H9 (cell line): ENCODE measurements around the gene PLCH1. TPM values are rescaled to one million over a fixed set of nuclear protein-coding genes. Genes with fewer than 3 reads are reported as not detected.

Source experiments
- DNase-seq: peaks from one replicate; pipeline ENCODE4 v3.0.0-alpha.2; 2017
- H2AFZ ChIP-seq: one replicate; pipeline ENCODE4 v1.6.1; 2013; ENCODE audit warnings: mild to moderate bottlenecking, low read length, control low read depth, moderate library complexity
- H2AK5ac ChIP-seq: 2 replicates; pipeline ENCODE4 v1.6.1; 2013; ENCODE audit warnings: low read length, control low read depth, mixed read lengths; ENCODE audit not compliant: insufficient read length
- H2BK120ac ChIP-seq: one replicate; pipeline ENCODE4 v1.6.1; 2013; ENCODE audit warnings: low read depth, mild to moderate bottlenecking, low read length, control low read depth, inconsistent platforms; ENCODE audit not compliant: poor library complexity, severe bottlenecking
- H2BK12ac ChIP-seq: 2 replicates; pipeline ENCODE4 v1.6.1; 2013; ENCODE audit warnings: low read length, control low read depth, mixed read lengths, low read depth; ENCODE audit not compliant: insufficient read length
- H2BK15ac ChIP-seq: 2 replicates; pipeline ENCODE4 v1.6.1; 2013; ENCODE audit warnings: low read depth, low read length, control low read depth
- H2BK20ac ChIP-seq: one replicate; pipeline ENCODE4 v1.6.1; 2013; ENCODE audit warnings: low read depth, mild to moderate bottlenecking, low read length, control low read depth, inconsistent platforms; ENCODE audit not compliant: poor library complexity, severe bottlenecking
- H2BK5ac ChIP-seq: 2 replicates; pipeline ENCODE4 v1.6.1; 2013; ENCODE audit warnings: low read length, control low read depth, mixed read lengths; ENCODE audit not compliant: insufficient read length
- H3K14ac ChIP-seq: 2 replicates; pipeline ENCODE4 v1.6.1; 2013; ENCODE audit warnings: low read length, control low read depth; ENCODE audit not compliant: insufficient read depth
- H3K18ac ChIP-seq: 2 replicates; pipeline ENCODE4 v1.6.1; 2013; ENCODE audit warnings: low read depth, mild to moderate bottlenecking, mixed read lengths, low read length, control low read depth; ENCODE audit not compliant: insufficient read length
- H3K23ac ChIP-seq: 2 replicates; pipeline ENCODE4 v1.6.1; 2013; ENCODE audit warnings: low read length, control low read depth, mixed read lengths, low read depth; ENCODE audit not compliant: insufficient read length
- H3K23me2 ChIP-seq: 2 replicates; pipeline ENCODE4 v1.6.1; 2013; ENCODE audit warnings: low read depth, mild to moderate bottlenecking, mixed read lengths, low read length, control low read depth; ENCODE audit not compliant: insufficient read length, poor library complexity, severe bottlenecking
- H3K27ac ChIP-seq: 2 replicates; pipeline ENCODE4 v1.5.1; 2013; ENCODE audit warnings: low read length, control low read depth, mixed read lengths, low read depth; ENCODE audit not compliant: insufficient read length
- H3K27me3 ChIP-seq: 2 replicates; pipeline ENCODE4 v1.6.1; 2013; ENCODE audit warnings: low read length, control low read depth, inconsistent platforms; ENCODE audit not compliant: insufficient read depth
- H3K4ac ChIP-seq: 2 replicates; pipeline ENCODE4 v1.6.1; 2013; ENCODE audit warnings: low read depth, mild to moderate bottlenecking, control low read depth, inconsistent platforms, low read length, moderate library complexity
- H3K4me1 ChIP-seq: 2 replicates; pipeline ENCODE4 v1.6.1; 2013; ENCODE audit warnings: low read length, control low read depth, inconsistent platforms; ENCODE audit not compliant: insufficient read depth
- H3K4me2 ChIP-seq: 2 replicates; pipeline ENCODE4 v1.6.1; 2013; ENCODE audit warnings: low read length, control low read depth, mixed read lengths; ENCODE audit not compliant: insufficient read length, insufficient read depth
- H3K56ac ChIP-seq: 2 replicates; pipeline ENCODE4 v1.6.1; 2013; ENCODE audit warnings: low read depth, mild to moderate bottlenecking, mixed read lengths, low read length, control low read depth; ENCODE audit not compliant: insufficient read length
- H3K79me1 ChIP-seq: 2 replicates; pipeline ENCODE4 v1.6.1; 2013; ENCODE audit warnings: low read depth, mild to moderate bottlenecking, moderate library complexity, low read length, control low read depth, inconsistent platforms; ENCODE audit not compliant: insufficient read depth, poor library complexity, severe bottlenecking
- H3K79me2 ChIP-seq: 2 replicates; pipeline ENCODE4 v1.6.1; 2013; ENCODE audit warnings: low read length, control low read depth, inconsistent platforms; ENCODE audit not compliant: insufficient read depth
- H3K9ac ChIP-seq: 2 replicates; pipeline ENCODE4 v1.6.1; 2013; ENCODE audit warnings: low read length, control low read depth, mixed read lengths; ENCODE audit not compliant: insufficient read length; ENCODE audit errors: extremely low read depth
- H3K9me3 ChIP-seq: one replicate; pipeline ENCODE4 v1.6.1; 2013; ENCODE audit warnings: low read depth, low read length, inconsistent platforms; ENCODE audit not compliant: control insufficient read depth
- H3T11ph ChIP-seq: one replicate; pipeline ENCODE4 v1.6.1; 2013; ENCODE audit warnings: mild to moderate bottlenecking, low read length, control low read depth, inconsistent platforms
- H4K20me1 ChIP-seq: one replicate; pipeline ENCODE4 v1.6.1; 2013; ENCODE audit not compliant: control insufficient read depth, insufficient read length, insufficient read depth
- H4K5ac ChIP-seq: 2 replicates; pipeline ENCODE4 v1.6.1; 2013; ENCODE audit warnings: low read depth, mild to moderate bottlenecking, mixed read lengths, low read length, control low read depth; ENCODE audit not compliant: insufficient read length
- H4K8ac ChIP-seq: replicated peaks from 2 replicates; pipeline ENCODE4 v1.6.1; 2013; ENCODE audit warnings: low read length, control low read depth, mixed read lengths, low read depth; ENCODE audit not compliant: insufficient read length
- H4K91ac ChIP-seq: 2 replicates; pipeline ENCODE4 v1.6.1; 2013; ENCODE audit warnings: low read depth, mild to moderate bottlenecking, moderate library complexity, mixed read lengths, low read length, control low read depth; ENCODE audit not compliant: insufficient read length
- H3K27ac Mint-ChIP-seq, 3 experiments: 2 replicates in 2 of 3; 3 replicates in 1 of 3; pipeline ENCODE4 v1.8.0; 2020 to 2021; ENCODE audit warnings: mixed read lengths in 3 of 3, mild to moderate bottlenecking in 1 of 3, moderate library complexity in 1 of 3
- H3K27me3 Mint-ChIP-seq: 2 replicates; pipeline ENCODE4 v1.8.0; 2021; ENCODE audit warnings: low read depth, mild to moderate bottlenecking, moderate library complexity, mixed read lengths
- H3K36me3 Mint-ChIP-seq, 3 experiments: 2 replicates in 2 of 3; 3 replicates in 1 of 3; pipeline ENCODE4 v1.8.0; 2020 to 2021; ENCODE audit warnings: low read depth in 3 of 3, mixed read lengths in 3 of 3; ENCODE audit not compliant: insufficient read depth in 1 of 3
- H3K4me1 Mint-ChIP-seq, 2 experiments: 2 replicates each; pipeline ENCODE4 v1.8.0; 2020; ENCODE audit warnings: mixed read lengths in 2 of 2
- H3K4me3 Mint-ChIP-seq, 2 experiments: 2 replicates in 1 of 2; 3 replicates in 1 of 2; pipeline ENCODE4 v1.8.0; 2020 to 2021; ENCODE audit warnings: mild to moderate bottlenecking in 2 of 2, mixed read lengths in 2 of 2, moderate library complexity in 1 of 2
- H3K9me3 Mint-ChIP-seq, 2 experiments: 2 replicates in 1 of 2; 3 replicates in 1 of 2; pipeline ENCODE4 v1.8.0; 2020; ENCODE audit warnings: mild to moderate bottlenecking in 2 of 2, mixed read lengths in 2 of 2, moderate library complexity in 1 of 2
- CTCF ChIP-seq: fragments of 200-600 bp; sonication (generic); conservative IDR thresholded peaks from 3 replicates; pipeline ENCODE4 v1.8.0; 2021; ENCODE audit warnings: antibody characterized with exemption, mild to moderate bottlenecking
- WGBS: extraction: QIAGEN DNeasy Blood & Tissue Kit; methylation state at CpG from one replicate; pipeline ENCODE4 v1.1.7; 2013; ENCODE audit warnings: missing lambda C conversion rate, low lambda C conversion rate, mixed read lengths; ENCODE audit not compliant: insufficient read length; ENCODE audit errors: extremely low coverage; 5-methylcytosine and 5-hydroxymethylcytosine counted together
- total RNA-seq: library from RNA; stranded (reverse); gene quantifications from 2 replicates; pipeline ENCODE4 v1.2.1, GENCODE V29; 2021

Gene PLCH1
- total RNA-seq, 1 experiment from 2014 or later, result 19.0 TPM

DNA sequence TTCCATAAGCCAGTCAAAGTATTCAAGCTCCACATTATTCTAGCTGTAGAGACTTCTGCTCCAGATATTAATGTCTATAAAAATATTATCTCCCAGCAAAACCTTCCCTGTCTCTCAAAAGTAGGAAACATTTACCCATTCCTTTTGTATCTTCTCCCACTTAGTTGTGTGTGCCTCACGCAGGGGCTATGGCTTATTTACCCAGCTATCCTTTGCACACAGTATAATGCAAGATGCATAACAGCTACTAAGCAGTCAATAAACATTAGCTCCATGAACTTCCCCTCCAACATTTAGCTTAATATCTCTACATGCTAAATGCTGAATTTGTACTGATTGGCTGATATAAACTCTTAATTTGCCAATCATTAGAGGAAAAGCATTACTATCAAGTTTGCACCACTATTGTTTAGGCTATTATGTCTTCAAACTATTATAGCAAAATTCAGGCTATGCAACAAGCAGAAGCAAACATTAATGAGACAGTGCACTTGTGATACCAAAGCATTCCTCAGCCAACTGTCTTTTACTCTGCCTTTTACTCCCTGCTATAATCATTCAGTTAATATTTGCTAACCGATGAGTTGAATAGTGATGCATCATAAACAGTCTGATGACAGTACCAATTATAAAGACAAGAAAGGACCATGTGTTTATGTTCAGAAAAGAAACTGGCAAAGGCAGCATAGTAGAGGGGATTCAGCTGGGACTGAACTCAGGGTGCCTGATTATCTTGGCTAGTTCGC lies 81.2 kb downstream of the PLCH1 start:
- Histone ChIP-seq H3K4ac (no peak overlapping the region), H3T11ph (no peak overlapping the region), H3K56ac (no peak overlapping the region), H3K79me1 (no peaks in the 10 kb centered on the region), H4K20me1 (no peaks in the 10 kb centered on the region), H2BK120ac (no peak overlapping the region), H3K14ac (no peak overlapping the region), H3K18ac (no peak overlapping the region), H3K23me2 (no peaks in the 10 kb centered on the region), H4K91ac (no peak overlapping the region), H3K23ac (no peak overlapping the region), H2BK20ac (no peak overlapping the region), H3K79me2 (no peaks in the 10 kb centered on the region), H2BK12ac (no peak overlapping the region), H4K8ac (no peak overlapping the region), H3K27ac (no peak overlapping the region), H2BK5ac (no peak overlapping the region), H4K5ac (no peak overlapping the region), H3K9ac (no peak overlapping the region), H3K4me2 (no peak overlapping the region), H2BK15ac (no peak overlapping the region), H3K9me3 (no peaks in the 10 kb centered on the region), H2AK5ac (no peak overlapping the region), H3K27me3 (no peaks in the 10 kb centered on the region), H3K4me1 (no peaks in the 10 kb centered on the region; the same call in none of the 2 replicates), H2AFZ (no peak overlapping the region)
- no peaks in the 10 kb centered on the region for H3K36me3 Mint-ChIP-seq
- no peaks in the 10 kb centered on the region for H3K9me3 Mint-ChIP-seq
- H3K27ac Mint-ChIP-seq, result no peak overlapping the region
- WGBS, result no CpG with 5 or more reads among the region's 3 CpGs
- no peak for DNase-seq
- H3K4me1 Mint-ChIP-seq, result peaks cover 13 to 17% of the 10 kb centered on the region in 2 experiments
- no peak for TF ChIP-seq CTCF
- H3K4me3 Mint-ChIP-seq, result no peak overlapping the region
- no peaks in the 10 kb centered on the region for H3K27me3 Mint-ChIP-seq
